Caco-2 (cell line): ENCODE measurements around the gene KLHL11. TPM values are rescaled to one million over a fixed set of nuclear protein-coding genes. Genes with fewer than 3 reads are reported as not detected.
A peak's percentile ranks its signal among the peaks of the same experiment; 100 is the strongest.

ENCODE experiments used
- BruUV-seq: library from RNA; stranded (reverse); fragments of 400-500 nt; replicated peaks from 2 replicates; lab custom pipeline; 2021; lab: Mats Ljungman, UMichigan
- CTCF ChIA-PET: fragments of 300-600 bp; sonication (Branson Sonifier 250); formaldehyde crosslinking; loops from one replicate; lab custom pipeline; 2022; ENCODE audit warnings: antibody characterized with exemption; lab: Charles Lee
- POLR2A ChIA-PET: fragments of 300-600 bp; sonication (Branson Sonifier 250); formaldehyde crosslinking; loops from one replicate; lab custom pipeline; 2022; ENCODE audit warnings: antibody characterized with exemption; lab: Charles Lee
- DNase-seq, 2 experiments: peaks; one replicate each; pipeline versions ENCODE4 v3.0.0 to v3.0.0-alpha.2; 2020 to 2022
- H3K27me3 ChIP-seq: replicated peaks from 2 replicates; pipeline ENCODE4 v1.6.0; 2011; ENCODE audit warnings: low read length; ENCODE audit not compliant: control insufficient read depth, insufficient read depth
- H3K36me3 ChIP-seq: 2 replicates; pipeline ENCODE4 v1.5.1; 2011; ENCODE audit warnings: low read length; ENCODE audit not compliant: control insufficient read depth, insufficient read depth
- H3K4me1 ChIP-seq: fragments of 250-450 bp; sonication (Bioruptor Pico); 2 replicates; pipeline ENCODE4 v1.5.1; 2020; ENCODE audit warnings: mild to moderate bottlenecking
- H3K4me3 ChIP-seq: 2 replicates; pipeline ENCODE4 v1.5.1; 2011; ENCODE audit warnings: low read depth, mild to moderate bottlenecking, control low read depth, low read length
- H3K9me3 ChIP-seq: fragments of 250-450 bp; sonication (Bioruptor Pico); 2 replicates; pipeline ENCODE4 v1.5.1; 2020; ENCODE audit warnings: mild to moderate bottlenecking, moderate library complexity
- H3K27ac Mint-ChIP-seq: one replicate; pipeline ENCODE4 v1.8.0; 2022; ENCODE audit warnings: mixed read lengths; ENCODE audit not compliant: unreplicated experiment
- H3K27me3 Mint-ChIP-seq: one replicate; pipeline ENCODE4 v1.8.0; 2022; ENCODE audit warnings: mixed read lengths; ENCODE audit not compliant: insufficient read depth, unreplicated experiment
- H3K36me3 Mint-ChIP-seq: one replicate; pipeline ENCODE4 v1.8.0; 2022; ENCODE audit warnings: mild to moderate bottlenecking, mixed read lengths; ENCODE audit not compliant: insufficient read depth, unreplicated experiment
- H3K4me1 Mint-ChIP-seq: one replicate; pipeline ENCODE4 v1.8.0; 2022; ENCODE audit warnings: low read depth, mixed read lengths; ENCODE audit not compliant: unreplicated experiment
- H3K4me3 Mint-ChIP-seq: one replicate; pipeline ENCODE4 v1.8.0; 2022; ENCODE audit warnings: mild to moderate bottlenecking, moderate library complexity, mixed read lengths; ENCODE audit not compliant: unreplicated experiment
- H3K9me3 Mint-ChIP-seq: one replicate; pipeline ENCODE4 v1.8.0; 2022; ENCODE audit warnings: mixed read lengths; ENCODE audit not compliant: unreplicated experiment
- intact Hi-C: fragments of 100-400 bp; cut with micrococcal nuclease; formaldehyde crosslinking; loops from one replicate; pipeline ENCODE4 v1.10.0; 2022; ENCODE audit not compliant: unreplicated experiment
- total RNA-seq: library from RNA; stranded (reverse); gene quantifications from 2 replicates; pipeline ENCODE4 v1.2.3, GENCODE V29; 2022
- TF ChIP-seq, protein P1 (sequence below), 2 experiments: fragments of 200-600 bp in 1 of 2; IDR thresholded peaks; 1 replicate in 1 of 2; 2 replicates in 1 of 2; pipeline versions ENCODE4 v1.5.1 to v1.8.0; 2011 to 2022; ENCODE audit warnings: antibody characterized with exemption in 1 of 2, control low read depth in 1 of 2, inconsistent platforms in 1 of 2, low read depth in 1 of 2, low read length in 1 of 2, mild to moderate bottlenecking in 1 of 2, moderate library complexity in 1 of 2; ENCODE audit not compliant: insufficient read depth in 1 of 2, severe bottlenecking in 1 of 2, unreplicated experiment in 1 of 2

The KLHL11 gene
- total RNA-seq, 1 experiment from 2014 or later = 22.2 TPM

DNA sequence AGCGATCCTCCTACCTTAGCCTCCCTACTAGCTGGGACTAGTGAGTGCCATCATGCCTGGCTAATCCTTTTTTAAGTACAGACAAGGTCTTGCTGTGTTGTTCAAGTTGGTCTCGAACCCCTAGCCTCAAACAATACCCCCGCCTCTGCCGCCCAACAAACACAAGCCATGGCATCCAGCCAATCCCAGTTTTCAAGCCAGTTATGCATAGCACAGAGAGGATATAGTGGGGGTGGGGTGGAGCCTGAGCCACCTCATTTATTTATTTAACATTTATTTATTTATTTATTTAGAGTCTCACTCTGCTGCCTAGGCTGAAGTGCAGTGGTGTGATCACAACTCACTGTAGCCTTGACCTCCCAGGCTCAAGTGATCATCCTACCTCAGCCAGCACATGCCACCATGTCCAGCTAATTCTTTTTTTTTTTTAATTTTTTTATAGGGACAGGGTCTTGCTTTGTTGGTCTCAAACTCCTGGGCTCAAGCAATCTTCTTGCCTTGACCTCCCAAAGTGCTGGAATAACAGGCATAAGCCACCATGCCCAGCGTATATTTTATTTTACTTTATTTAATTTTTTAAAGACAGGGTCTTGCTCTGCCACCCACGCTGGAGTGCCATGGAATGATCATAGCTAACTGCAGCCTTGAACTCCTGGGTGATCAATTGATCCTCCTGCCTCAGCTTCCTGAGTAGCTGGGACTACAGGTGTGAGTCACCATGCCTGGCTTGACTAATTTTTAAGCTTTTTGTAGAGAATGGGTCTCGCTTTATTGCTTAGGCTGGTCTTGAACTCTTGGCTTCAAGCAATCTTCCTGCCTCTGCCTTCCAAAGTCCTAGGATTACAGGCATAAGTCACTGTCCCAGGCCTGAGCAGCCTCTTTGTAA lies 26.2 kb upstream of the KLHL11 start:
- no peaks in the 10 kb centered on the region for H3K27me3 ChIP-seq
- Mint-ChIP-seq H3K4me1 (peaks cover 14% of the 10 kb centered on the region), H3K27ac (no peak overlapping the region), H3K9me3 (no peaks in the 10 kb centered on the region), H3K27me3 (no peaks in the 10 kb centered on the region), H3K4me3 (no peak overlapping the region), H3K36me3 (peaks cover 94% of the 10 kb centered on the region)
- ChIA-PET CTCF (no interaction called here), POLR2A (no interaction called here)
- no TSS peak for BruUV-seq
- peaks cover 7% of the 10 kb centered on the region; the same call in 1 of the 2 replicates for H3K4me1 ChIP-seq
- no peak for DNase-seq
- TF ChIP-seq, protein P1, sequence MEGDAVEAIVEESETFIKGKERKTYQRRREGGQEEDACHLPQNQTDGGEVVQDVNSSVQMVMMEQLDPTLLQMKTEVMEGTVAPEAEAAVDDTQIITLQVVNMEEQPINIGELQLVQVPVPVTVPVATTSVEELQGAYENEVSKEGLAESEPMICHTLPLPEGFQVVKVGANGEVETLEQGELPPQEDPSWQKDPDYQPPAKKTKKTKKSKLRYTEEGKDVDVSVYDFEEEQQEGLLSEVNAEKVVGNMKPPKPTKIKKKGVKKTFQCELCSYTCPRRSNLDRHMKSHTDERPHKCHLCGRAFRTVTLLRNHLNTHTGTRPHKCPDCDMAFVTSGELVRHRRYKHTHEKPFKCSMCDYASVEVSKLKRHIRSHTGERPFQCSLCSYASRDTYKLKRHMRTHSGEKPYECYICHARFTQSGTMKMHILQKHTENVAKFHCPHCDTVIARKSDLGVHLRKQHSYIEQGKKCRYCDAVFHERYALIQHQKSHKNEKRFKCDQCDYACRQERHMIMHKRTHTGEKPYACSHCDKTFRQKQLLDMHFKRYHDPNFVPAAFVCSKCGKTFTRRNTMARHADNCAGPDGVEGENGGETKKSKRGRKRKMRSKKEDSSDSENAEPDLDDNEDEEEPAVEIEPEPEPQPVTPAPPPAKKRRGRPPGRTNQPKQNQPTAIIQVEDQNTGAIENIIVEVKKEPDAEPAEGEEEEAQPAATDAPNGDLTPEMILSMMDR (IDR thresholded peaks at IDR 0.05; ENCODE audit: insufficient read depth in 1 of 2, low read depth in 1 of 2, low read length in 1 of 2, severe bottlenecking in 1 of 2, unreplicated experiment in 1 of 2) = no peak
- H3K36me3 ChIP-seq = peaks cover 3% of the 10 kb centered on the region
- no peaks in the 10 kb centered on the region for H3K9me3 ChIP-seq
- intact Hi-C loops = no loop called here
- H3K4me3 ChIP-seq = no peak overlapping the region

DNA sequence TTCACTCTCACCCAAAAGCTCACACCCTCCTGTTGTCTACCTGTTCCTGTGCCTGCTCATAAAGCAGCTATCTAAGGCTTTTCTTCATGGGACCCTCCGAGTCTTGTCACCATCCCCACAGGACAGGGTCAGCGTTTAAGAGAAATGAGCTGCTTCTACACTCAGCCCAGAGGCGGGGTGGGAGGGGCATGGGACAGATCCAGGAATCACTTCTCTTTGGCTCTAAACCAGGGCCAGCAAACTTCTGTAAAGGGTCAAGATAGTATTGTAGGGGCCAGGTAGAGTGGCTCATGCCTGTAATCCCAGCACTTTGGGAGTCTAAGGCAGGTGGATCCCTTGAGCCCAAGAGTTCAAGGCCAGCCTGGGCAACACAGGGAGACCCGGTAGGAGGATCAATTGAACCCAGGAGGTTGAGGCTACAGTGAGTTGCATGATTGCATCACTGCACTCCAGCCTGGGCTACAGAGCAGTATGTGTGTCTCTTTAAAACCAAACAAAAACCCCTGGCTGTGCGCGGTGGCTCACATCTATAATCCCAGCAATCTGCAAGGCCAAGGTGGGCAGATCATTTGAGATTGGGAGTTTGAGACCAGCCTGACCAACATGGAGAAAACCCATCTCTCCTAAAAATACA lies 23.2 kb upstream of the KLHL11 start:
- TF ChIP-seq, protein P1 (IDR thresholded peaks at IDR 0.05; ENCODE audit: insufficient read depth in 1 of 2, low read depth in 1 of 2, low read length in 1 of 2, severe bottlenecking in 1 of 2, unreplicated experiment in 1 of 2) = no peak
- ChIA-PET POLR2A (interaction anchor here (0.6 kb wide), 1 partner anchor 1302 kb away, joined by 6 read pairs; no protein-coding TSS in a partner anchor), CTCF (no interaction called here)
- Histone ChIP-seq H3K9me3 (no peaks in the 10 kb centered on the region), H3K4me3 (no peak overlapping the region), H3K36me3 (peaks cover 8% of the 10 kb centered on the region), H3K27me3 (no peaks in the 10 kb centered on the region), H3K4me1 (no peaks in the 10 kb centered on the region)
- peaks cover 96% of the 10 kb centered on the region for H3K36me3 Mint-ChIP-seq
- no TSS peak for BruUV-seq
- intact Hi-C loops = no loop called here
- no peaks in the 10 kb centered on the region for H3K4me1 Mint-ChIP-seq
- H3K27ac Mint-ChIP-seq = no peak overlapping the region
- H3K27me3 Mint-ChIP-seq = no peaks in the 10 kb centered on the region
- no peak for DNase-seq
- H3K9me3 Mint-ChIP-seq = no peaks in the 10 kb centered on the region
- no peak overlapping the region for H3K4me3 Mint-ChIP-seq

DNA sequence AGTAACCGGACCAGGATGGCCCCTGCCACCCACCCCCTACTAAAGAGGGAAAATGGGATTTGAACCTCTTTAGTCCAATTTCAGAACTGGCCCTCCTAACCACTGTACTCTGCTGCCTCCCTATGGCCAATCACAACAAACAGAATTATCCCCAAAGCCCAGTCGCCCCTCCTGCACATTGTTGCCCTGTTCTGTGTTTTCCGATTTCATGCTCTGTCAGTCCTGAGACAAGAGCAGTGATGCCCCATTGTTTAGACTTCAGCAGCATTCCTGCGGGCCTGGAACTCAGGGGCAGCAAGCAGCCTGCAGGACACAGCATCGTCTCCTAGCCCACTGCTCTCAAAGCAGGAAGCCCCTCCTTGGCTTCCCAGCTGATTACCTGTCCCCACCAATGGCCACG lies 20.5 kb upstream of the KLHL11 start:
- Histone ChIP-seq H3K4me3 (no peak overlapping the region), H3K27me3 (no peaks in the 10 kb centered on the region), H3K4me1 (no peaks in the 10 kb centered on the region), H3K9me3 (no peaks in the 10 kb centered on the region), H3K36me3 (peaks cover 8% of the 10 kb centered on the region)
- BruUV-seq = no TSS peak
- POLR2A ChIA-PET = no interaction called here
- Mint-ChIP-seq H3K4me1 (no peaks in the 10 kb centered on the region), H3K27me3 (no peaks in the 10 kb centered on the region), H3K27ac (no peak overlapping the region), H3K36me3 (peaks cover 98% of the 10 kb centered on the region), H3K9me3 (no peaks in the 10 kb centered on the region), H3K4me3 (no peak overlapping the region)
- TF ChIP-seq, protein P1 (IDR thresholded peaks at IDR 0.05; ENCODE audit: insufficient read depth in 1 of 2, low read depth in 1 of 2, low read length in 1 of 2, severe bottlenecking in 1 of 2, unreplicated experiment in 1 of 2) = peak; percentile 35
- DNase-seq = peak in 1 of 2 experiments; percentile 37
- CTCF ChIA-PET = interaction anchor here (0.6 to 0.7 kb wide), 2 partner anchors 8 to 74 kb away, joined by 3 to 5 read pairs; no protein-coding TSS in a partner anchor
- intact Hi-C loops = loop anchor here (1.0 kb wide), 1 partner anchor 147 kb away; no protein-coding TSS in a partner anchor
